SK-N-MC (cell line): ENCODE results near the gene CROCC2.

Experiments
- EZH2 ChIP-seq: fragments of 200-600 bp; sonication (generic); IDR thresholded peaks from one replicate; pipeline ENCODE4 v1.6.1; 2017; ENCODE audit warnings: antibody characterized with exemption
- POLR2AphosphoS5 ChIP-seq: IDR thresholded peaks from 2 replicates; pipeline ENCODE4 v1.6.1; 2012; ENCODE audit warnings: mild to moderate bottlenecking, low read depth, low read length, borderline replicate concordance

DNA sequence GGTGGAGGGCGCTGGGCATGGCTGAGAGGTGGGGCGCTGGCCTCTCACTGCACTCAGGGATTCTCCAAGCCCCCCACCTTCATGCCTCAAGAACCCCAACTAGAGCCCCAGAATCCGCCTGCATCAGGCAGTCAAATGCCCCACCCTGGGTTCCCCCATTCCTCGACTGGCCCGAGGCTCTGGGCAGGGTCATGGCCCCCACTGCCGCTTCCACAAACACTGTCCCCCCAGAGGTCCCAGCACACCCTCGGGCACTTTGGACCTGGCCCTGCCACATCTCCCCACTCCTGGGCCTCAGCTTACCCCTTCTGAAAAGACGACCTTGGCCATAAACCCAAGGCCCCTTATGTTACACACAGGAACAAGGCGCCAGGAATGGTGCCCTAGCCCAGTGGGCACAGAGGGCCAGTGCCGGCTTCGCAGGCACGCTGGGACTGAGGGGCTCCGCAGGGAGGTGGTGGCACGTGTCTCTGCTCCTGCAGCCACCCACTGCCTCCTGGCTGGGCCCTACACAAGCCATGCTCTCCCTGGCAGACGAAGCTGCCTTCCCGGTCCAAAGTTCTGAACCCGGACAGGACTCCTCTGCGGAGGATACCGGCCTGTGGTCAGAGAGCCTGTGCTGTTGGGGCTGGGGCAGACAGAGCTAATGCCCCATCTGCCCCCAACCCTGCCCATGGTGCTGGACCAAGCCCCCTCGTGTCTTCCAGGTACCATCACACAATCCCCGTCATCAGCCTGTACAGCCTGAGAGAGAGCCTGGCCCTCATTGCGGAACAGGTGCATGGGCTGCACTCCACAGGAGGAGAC lies 30.7 kb upstream of the CROCC2 start:
- TF ChIP-seq POLR2AphosphoS5 = no peak
- no peak for TF ChIP-seq EZH2
